Measurements from ENCODE around the gene AADACL3.
"Not testable (repeated sequence)": the region's sequence is repeated elsewhere in the genome, so short reads cannot be mapped to it uniquely, and the experiment has no call there.

AADACL3 gene, protein sequence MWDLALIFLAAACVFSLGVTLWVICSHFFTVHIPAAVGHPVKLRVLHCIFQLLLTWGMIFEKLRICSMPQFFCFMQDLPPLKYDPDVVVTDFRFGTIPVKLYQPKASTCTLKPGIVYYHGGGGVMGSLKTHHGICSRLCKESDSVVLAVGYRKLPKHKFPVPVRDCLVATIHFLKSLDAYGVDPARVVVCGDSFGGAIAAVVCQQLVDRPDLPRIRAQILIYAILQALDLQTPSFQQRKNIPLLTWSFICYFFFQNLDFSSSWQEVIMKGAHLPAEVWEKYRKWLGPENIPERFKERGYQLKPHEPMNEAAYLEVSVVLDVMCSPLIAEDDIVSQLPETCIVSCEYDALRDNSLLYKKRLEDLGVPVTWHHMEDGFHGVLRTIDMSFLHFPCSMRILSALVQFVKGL

DNA sequence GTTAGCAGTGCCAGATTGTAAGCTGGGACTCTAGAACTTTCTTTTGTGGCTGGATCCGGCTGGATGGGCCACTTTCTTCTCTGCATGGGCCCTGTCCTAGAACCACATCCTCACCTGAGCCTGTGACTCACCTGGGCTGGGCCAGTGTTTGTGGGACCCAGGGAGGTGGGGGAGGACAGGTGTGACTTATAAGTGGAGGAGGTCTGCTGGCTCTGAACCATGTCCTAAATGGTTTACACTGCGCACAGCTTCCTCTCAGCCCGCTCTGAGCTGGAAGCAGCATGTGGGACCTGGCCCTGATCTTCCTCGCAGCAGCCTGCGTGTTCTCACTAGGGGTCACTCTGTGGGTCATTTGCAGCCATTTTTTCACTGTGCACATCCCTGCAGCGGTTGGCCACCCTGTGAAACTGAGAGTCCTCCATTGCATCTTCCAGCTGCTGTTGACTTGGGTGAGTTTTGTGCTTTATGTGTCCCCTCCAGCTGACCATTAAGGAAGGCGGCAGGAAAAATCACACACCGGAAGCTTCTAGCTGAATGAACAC, at the start of gene AADACL3:
Gene AADACL3, plus strand, starts transcription at position 215 of the 542 bp plus-strand sequence. Its CDS starts 67 bp downstream, at position 282.
- DNase-seq = no peak

DNA sequence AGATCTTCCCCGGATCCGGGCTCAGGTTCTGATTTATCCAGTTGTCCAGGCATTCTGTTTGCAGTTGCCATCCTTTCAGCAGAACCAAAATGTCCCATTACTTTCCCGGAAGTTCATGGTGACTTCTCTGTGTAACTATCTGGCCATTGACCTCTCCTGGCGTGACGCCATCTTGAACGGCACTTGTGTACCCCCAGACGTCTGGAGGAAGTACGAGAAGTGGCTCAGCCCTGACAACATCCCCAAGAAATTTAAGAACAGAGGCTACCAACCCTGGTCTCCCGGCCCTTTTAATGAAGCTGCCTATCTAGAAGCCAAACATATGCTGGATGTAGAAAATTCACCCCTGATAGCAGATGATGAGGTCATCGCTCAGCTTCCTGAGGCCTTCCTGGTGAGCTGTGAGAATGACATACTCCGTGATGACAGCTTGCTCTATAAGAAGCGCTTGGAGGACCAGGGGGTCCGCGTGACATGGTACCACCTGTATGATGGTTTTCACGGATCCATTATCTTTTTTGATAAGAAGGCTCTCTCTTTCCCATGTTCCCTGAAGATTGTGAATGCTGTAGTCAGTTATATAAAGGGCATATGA, 49.7 kb upstream of the AADACL3 start:
- no peak for DNase-seq

DNA sequence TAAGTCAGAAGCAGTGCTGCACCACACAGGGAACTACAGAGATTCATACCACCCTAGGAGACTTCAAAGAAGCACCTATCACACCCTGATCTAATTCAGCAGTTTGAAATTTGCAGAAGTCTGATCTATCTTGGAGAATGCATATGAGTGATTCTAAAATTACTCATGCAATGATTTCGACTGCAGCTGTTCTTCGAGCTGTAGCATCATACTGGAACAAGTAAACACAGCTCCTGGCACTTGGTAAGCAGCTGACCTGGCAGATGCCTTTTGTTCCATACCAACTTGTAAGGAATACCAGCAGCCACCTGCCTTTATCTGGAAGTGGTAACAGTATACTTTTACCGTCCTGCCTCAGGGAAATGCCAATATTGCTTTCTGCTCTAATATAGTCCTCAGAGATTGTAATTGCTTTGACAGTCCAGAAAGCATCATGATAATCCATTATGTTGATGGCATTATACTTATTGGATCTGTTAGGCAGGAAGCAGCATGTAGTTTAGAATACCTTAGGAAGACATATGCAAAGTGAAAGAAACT, 46.3 kb upstream of the AADACL3 start:
- DNase-seq = no peak

DNA sequence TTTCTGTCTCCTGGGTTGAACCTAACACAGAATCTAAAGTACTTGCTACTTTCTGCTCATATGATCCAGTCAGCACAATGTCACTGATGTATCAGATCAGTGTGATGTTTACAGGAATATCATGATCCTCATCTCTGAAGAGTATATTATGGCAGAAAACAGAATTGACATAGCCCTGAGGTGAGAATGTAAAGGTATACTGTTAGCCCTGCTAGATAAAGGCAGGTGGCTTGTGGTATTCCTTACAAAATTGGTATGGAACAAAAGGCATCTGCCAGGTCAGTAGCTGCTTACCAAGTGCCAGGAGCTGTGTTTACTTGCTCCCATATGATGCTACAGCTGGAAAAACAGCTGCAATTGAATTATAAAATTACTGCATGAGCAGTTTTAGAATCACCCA, 41.6 kb upstream of the AADACL3 start:
- no peak for DNase-seq

DNA sequence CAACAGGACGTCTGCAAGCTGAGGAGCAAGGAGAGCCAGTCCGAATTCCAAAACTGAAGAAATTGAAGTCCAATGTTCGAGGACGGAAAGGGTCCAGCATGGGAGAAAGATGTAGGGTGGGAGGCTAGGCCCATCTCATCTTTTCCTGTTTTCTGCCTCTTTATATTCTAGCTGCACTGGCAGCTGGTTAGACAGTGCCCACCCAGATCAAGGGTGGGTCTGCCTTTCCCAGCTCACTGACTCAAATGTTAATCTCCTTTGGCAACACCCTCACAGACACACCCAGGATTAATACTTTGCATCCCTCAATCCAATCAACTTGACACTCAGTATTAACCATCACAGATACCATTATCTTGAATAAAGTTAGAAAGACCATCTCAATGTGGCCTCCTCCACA, 39.8 kb upstream of the AADACL3 start:
- not testable (repeated sequence) for DNase-seq

DNA sequence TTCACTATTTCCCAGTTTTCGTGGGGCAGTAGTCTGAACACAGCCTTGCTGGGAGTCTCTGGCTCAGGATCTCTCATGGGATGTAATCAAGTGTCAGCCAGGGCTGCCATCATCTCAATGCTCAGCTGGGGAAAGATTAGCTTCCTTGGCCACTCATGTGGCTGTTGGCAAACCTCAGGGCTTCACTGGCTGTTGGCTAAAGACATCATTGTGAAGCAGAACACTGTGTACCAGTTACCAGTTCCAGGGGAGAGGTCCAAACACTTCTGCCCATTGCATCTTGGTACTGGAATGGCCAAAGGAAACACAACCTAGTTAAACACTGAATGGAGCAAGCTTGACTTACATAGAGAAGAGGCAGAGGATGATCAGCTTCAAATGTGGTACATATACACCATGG, 38.3 kb upstream of the AADACL3 start:
- DNase-seq = no peak

DNA sequence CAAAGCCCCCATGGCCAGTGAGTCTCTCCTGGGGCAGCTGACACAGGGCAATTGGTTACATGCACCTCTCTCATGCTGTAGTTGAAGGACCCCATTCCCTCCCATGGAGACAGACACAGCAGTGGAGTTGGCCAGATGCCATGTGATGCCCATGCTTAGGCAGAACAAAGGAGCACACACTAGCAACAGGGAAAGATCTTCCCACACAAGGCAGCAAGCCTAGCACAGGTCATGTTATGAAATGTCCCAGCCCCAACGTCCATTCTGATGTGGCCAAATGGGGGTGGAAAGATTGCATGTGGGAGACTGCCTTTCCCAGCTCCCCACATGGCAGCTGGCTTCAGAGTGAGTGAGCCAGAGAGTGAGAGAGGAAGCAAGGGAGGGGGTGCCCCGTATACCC, 37.6 kb upstream of the AADACL3 start:
- DNase-seq = no peak

DNA sequence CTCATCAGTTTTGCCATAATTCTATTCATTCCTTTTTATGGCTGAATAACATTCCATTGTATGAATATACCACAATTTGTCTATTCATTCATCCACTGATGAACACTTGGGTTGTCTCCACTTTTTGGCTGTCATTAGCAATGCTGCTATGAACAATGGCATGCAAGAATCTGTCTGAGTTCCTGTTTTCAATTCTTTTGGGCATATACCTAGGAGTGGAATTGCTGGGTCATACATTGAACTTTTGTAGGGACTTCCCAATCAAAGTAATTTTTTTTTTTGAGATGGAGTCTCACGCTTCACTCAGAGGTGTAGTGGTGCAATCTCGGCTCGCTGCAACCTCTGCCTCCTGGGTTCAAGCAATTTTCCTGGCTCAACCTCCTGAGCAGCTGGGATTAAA, 37.1 kb upstream of the AADACL3 start:
- no peak for DNase-seq

DNA sequence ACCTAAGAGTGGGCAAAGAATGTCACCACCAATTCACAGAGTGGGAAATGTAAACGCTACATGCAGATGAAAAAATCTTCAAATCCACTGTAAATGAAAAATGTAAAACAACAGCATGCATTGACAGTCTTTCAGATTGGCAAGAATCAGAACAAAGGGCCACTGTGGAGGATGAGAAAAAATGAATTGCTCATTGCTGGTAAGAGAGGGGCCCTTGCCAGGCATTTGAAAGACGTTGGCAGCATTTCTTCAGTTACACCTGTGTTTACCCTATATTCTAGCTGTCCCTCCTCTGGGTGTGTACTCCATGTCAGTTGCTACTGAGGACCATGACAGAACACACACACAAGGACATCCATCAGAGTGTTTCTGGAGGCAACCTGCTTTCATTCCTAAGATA, 25.8 kb upstream of the AADACL3 start:
- no peak for DNase-seq

DNA sequence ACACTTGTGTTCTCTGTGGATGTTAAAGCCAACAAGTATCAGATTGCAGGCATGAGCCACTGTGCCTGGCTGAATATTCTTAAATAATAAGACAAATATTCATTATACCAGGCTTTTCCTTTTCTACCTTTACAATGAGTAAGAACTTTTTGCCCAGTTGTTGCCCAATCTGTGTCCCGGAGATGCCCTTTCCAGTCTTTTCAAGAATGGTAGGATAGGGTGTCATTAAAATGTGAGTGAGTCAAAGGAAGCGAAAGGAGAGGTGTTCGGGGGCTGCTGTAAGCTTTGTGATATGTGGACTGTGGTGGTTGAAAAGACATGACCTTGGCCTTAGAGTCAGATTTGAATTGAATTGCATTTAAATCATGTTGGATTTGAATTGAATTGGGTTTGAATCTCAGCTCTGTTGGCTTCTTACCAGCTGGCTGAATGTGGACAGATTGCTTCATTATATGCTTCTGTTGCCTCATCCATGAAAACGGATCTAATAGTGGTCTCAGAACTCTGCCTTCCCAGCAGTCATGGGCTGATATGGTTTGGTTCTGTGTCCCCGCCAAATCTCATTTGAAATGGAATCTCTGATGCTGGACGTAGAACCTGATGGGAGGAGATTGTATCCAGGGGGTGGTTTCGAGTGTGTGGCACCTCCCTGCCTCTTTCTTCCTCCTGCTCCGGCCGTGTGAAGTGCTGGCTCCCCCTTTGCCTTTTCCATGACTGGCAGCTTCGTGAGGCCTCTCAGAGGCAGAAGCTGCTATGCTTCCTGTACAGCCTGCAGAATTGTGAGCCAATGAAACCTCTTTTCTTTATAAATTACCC, 22.7 kb upstream of the AADACL3 start:
- DNase-seq = no peak

DNA sequence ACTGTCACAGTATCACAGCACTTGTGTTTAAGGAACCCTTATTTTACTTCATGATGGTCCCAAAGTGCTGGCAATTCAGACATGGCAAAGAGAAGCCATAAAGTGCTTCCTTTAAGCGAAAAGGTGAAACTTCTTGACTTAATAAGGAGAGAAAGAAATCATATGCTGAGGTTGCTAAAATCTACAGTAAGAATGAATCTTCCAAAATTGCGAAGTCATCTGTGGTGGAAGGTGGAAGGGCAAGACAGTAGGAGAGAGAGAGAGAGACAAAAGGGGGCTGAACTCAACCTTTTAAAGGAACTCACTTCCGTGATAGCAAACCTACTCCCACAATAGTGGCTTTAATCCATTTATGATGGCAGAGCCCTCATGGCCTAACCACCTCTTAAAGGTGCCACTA, 19.3 kb upstream of the AADACL3 start:
- DNase-seq = no peak

DNA sequence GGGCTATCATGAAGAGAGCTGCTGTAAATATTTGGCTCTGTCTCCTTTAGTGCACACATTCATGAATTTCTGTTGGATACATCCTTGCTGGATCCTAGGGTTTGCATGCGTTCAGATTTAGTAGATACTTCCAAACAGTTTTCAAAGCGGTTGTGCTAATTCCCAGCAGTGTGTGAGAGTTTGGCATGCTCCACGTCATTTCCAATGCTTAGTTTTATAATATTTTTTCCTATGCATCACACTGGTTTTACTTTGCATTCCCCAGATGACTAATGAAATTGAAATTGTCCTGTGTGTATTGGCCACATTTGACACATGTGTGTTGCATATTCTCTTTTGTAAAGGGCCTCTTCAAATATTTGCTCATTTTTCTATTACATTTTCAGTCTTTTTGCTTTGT, 18.5 kb upstream of the AADACL3 start:
- no peak for DNase-seq

DNA sequence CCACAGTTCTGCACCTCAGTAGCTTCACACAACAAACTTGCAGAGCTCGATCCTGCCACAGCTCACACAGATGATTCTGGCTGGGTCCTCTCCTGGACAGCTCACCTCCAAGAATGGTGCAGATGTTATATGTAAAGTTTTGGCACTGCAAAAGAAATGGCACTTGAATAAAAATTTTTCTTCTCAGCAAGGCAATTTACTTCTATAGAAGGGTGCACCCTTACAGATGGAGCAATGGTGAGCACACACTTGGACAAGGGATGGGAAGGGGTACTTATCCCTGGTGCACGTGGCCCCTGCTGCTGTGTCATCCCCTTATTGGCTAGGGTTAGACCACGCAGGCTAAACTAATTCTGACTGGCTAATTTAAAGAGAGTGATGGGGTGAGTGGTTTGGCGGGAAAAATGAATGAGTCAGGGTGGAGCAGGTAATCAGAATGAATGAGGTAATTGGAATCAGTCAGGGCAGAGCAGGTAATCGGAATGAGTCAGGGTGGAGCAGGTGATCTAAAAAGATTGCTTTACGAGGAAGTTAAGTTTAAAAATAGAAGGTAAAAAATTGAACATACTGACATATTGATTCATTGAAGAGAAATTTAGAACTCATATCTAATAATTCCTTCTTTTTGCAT, 12.0 kb upstream of the AADACL3 start:
- no peak for DNase-seq

DNA sequence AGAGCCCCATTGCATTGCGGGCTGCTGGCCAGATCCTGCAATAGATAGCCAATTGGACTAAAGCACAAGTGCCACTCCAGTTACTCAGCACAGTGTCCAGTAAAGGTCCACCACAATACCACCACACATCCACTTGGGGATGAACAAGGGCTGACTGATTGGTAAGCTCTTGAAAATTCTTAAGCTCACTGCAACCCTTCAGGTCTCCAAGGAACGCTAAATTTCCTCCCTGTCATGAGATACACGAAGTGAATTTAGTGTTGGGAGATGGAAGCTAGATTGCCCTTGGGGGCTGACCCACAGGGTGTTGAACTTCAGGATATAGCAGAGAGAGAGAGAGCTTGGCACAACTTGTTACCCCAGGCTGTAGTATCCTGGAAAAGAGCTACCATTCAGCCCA, 9.8 kb upstream of the AADACL3 start:
- DNase-seq = no peak

DNA sequence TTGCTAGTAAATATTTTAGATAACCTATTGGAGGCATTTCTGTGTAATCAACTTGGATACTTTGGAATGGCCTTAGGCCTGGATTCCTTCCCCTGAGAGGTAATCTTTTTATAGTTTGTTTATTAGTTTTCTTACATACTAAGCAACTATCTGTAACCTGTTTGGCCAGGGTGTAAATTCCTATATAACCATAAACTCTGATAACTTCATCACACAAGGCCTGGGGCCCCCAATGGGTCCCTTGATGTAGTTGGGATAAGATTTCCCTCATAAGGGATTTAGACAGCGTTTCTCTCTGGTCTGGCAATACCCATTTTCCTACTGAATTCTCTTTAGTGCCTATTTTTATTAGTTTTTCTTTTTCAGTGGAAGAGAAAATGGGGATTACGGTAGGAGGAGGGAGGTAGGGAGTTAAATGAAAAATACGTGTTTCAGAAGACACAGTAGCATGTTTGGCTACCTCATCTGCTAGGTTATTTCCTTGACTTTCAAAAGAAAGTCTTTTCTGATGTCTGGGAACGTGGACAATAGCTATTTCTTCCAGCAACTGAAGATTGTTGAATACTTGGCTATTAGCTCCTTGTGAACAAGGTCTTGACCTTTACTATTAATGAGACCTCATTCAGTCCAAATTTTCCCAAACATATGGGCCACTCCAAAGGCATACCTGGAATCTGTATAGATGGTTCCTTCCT, 7.4 kb upstream of the AADACL3 start:
- DNase-seq = no peak

DNA sequence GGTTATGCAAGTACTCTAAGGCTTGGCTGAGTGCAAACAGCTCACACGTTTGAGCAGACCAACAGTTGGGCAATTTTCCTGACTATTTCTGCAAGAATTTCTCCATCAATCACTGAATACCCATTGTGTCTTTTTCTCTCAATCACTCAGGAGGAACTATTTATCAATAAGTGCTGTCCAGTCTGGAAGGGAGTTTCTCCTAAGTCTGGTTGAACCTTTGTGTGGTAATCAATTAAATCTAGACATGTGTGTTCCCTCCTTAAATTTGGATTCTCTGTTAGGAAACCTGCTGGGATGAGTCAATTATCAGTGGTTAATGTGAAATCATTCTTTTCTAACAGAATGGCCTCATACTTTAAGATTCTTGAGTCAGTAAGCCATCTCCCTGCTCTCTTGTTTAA, 6.8 kb upstream of the AADACL3 start:
- DNase-seq = no peak

DNA sequence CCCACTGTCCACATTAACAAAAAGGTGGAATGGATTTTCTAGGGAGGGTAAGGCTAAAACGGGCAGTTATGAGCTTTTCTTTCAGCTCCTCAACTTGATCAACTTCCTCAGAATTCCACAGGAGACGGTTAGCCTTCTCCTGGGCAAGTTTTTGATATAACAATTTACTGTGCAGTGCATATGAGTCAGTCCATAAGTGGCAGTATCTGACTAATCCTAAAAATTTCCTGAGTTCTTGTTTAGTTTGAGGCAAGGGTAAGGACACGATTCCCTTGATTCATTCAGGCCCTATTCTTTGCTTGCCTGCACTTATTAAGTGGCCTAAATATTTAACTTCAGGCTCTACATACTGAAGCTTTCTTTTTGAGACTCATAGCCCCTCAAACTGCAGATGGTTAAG, 6.2 kb upstream of the AADACL3 start:
- no peak for DNase-seq

DNA sequence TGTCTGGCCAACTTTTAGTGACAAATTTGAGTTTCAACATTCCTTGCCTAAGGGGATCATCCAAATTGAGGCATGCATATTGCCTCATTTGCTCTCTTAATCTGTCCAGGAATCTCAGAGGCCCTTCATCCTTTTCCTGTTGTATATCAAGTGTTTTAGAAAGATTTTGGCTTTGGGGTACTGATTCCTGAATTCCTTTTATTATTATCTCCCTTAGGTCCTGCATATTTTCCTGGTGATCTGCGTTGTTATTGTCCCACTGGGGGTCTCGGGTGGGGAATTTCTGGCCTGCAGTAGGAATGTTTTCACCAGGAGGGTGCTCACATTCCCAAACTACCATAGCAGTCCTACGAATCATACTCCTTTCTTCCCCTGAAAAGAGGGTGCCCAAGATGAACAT, 4.4 kb upstream of the AADACL3 start:
- DNase-seq = no peak

DNA sequence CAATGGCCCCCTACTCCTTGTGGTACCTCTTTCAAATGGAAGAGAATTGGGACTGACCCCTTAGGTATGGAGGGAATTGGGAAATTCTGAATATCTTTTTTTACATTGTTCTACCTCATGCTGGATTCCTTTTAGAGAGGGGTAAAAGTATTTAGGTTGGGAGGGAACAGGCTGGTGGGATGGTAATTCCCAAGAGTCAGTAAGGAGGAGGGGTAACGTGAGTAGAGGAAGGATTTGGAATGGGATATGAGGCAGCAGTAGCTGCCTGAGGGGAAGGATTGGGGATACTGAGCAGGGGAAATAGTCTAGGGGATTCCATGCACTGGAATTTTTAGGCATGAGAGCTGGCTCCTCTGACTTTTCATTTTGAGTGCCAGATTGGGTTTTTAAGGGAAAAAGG, 3.8 kb upstream of the AADACL3 start:
- no peak for DNase-seq

DNA sequence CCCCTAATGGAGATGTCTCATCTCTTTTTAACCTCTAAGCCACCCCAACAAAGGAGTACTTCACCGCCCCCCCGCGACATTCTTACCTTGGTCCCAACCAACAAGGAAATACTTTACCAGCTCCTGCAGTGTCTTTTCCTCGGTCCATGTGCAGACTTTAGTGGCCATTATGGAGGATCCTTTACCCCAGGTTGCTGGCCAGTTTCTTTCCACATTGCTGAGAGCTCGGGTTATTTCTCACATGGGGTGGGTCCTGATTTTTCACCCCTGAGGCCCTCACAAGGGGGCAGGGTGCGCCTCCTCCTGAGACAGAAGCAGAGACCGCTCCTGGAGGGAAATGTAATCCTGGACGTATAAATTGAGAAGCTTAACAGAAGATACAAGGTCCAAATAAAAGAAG, 3.0 kb upstream of the AADACL3 start:
- DNase-seq = no peak

DNA sequence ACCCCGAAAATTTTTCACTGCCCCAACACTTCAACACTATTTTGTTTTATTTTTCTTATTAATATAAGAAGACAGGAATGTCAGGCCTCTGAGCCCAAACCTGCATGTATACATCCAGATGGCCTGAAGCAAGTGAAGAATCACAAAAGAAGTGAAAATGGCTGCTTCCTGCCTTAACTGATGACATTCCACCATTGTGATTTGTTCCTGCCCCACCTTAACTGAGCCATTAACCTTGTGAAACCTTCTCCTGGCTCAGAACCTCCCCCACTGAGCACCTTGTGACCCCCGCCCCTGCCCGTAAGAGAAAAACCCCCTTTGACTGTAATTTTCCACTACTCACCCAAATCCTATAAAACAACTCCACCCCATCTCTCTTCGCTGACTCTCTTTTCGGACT, 2.3 kb upstream of the AADACL3 start:
- DNase-seq = not testable (repeated sequence)
